Dermis blood vessel endothelial cell (primary cell): Measurements from ENCODE around the gene SNX18. TPM values are rescaled to one million over a fixed set of nuclear protein-coding genes. Genes with fewer than 3 reads are reported as not detected.
"Not testable (repeated sequence)": the region's sequence is repeated elsewhere in the genome, so short reads cannot be mapped to it uniquely, and the experiment has no call there.

Experiments used
- DNase-seq: peaks from one replicate; pipeline ENCODE4 v3.0.0; 2010
- total RNA-seq: library from RNA; depleted of rRNA; stranded (reverse); fragments of >200 nt; gene quantifications from 2 replicates; pipeline ENCODE4 v1.2.3, GENCODE V29; 2014

Gene SNX18
- total RNA-seq, 1 donor from 2014 or later, result 32.0 TPM

GRCh38 chr5:54520438-54520846 is 2.9 kb downstream of the SNX18 start:
- peak; percentile 58 for DNase-seq

GRCh38 chr5:54520940-54521339 is 3.4 kb downstream of the SNX18 start:
- no peak for DNase-seq

GRCh38 chr5:54521856-54522479 is 4.4 kb downstream of the SNX18 start:
- no peak for DNase-seq

- DNase-seq, result no peak
Measured at GRCh38 chr5:54523534-54523933, 6.0 kb downstream of the SNX18 start.

GRCh38 chr5:54524082-54524481 is 6.5 kb downstream of the SNX18 start:
- no peak for DNase-seq

- no peak for DNase-seq
Measured at GRCh38 chr5:54524704-54525103, 7.1 kb downstream of the SNX18 start.

GRCh38 chr5:54525261-54525660 is 7.7 kb downstream of the SNX18 start:
- DNase-seq, result no peak

GRCh38 chr5:54525692-54526091 is 8.1 kb downstream of the SNX18 start:
- no peak for DNase-seq

GRCh38 chr5:54526604-54527288 is 9.2 kb downstream of the SNX18 start:
- no peak for DNase-seq

GRCh38 chr5:54528633-54529209 is 11.2 kb downstream of the SNX18 start:
- no peak for DNase-seq

GRCh38 chr5:54529565-54529964 is 12.0 kb downstream of the SNX18 start:
- peak; percentile 86 for DNase-seq

GRCh38 chr5:54531546-54531945 is 14.0 kb downstream of the SNX18 start:
- DNase-seq, result no peak

GRCh38 chr5:54533541-54534190 is 16.1 kb downstream of the SNX18 start:
- peak; percentile 59 for DNase-seq

GRCh38 chr5:54534191-54535004 is 16.8 kb downstream of the SNX18 start:
- DNase-seq, result no peak

- no peak for DNase-seq
Measured at GRCh38 chr5:54535149-54535844, 17.7 kb downstream of the SNX18 start.

GRCh38 chr5:54536375-54536774 is 18.8 kb downstream of the SNX18 start:
- DNase-seq, result not testable (repeated sequence)

- DNase-seq, result not testable (repeated sequence)
Measured at GRCh38 chr5:54536861-54537260, 19.3 kb downstream of the SNX18 start.

GRCh38 chr5:54537725-54538124 is 20.2 kb downstream of the SNX18 start:
- DNase-seq, result peak; percentile 36

GRCh38 chr5:54538156-54538555 is 20.6 kb downstream of the SNX18 start:
- no peak for DNase-seq

- no peak for DNase-seq
Measured at GRCh38 chr5:54539001-54539400, 21.4 kb downstream of the SNX18 start.

- no peak for DNase-seq
Measured at GRCh38 chr5:54540286-54540685, 22.7 kb downstream of the SNX18 start.
